Activated CD4-positive, alpha-beta T cell treated with anti-CD3 and anti-CD28 coated beads, Interleukin-2, amount 50 U/mL, for 4 hours (primary cell): ENCODE measurements around the gene RASA4B.
"Not testable (repeated sequence)": the region's sequence is repeated elsewhere in the genome, so short reads cannot be mapped to it uniquely, and the experiment has no call there.

Experiments
- DNase-seq, 2 experiments: peaks; one replicate each; pipeline ENCODE4 v3.0.0-alpha.2; 2020

RASA4B gene

GRCh38 chr7:102472126-102473041 is 45.2 kb downstream of the RASA4B start:
- DNase-seq = no peak

- no peak for DNase-seq
These were observed 45.8 kb downstream of the RASA4B start for GRCh38 chr7:102471791-102472125.

GRCh38 chr7:102469972-102470825 is 47.4 kb downstream of the RASA4B start:
- no peak for DNase-seq

GRCh38 chr7:102469351-102469971 is 48.1 kb downstream of the RASA4B start:
- DNase-seq = no peak

- no peak for DNase-seq
These were observed 48.9 kb downstream of the RASA4B start for GRCh38 chr7:102468478-102469350.

GRCh38 chr7:102467581-102468477 is 49.7 kb downstream of the RASA4B start:
- no peak for DNase-seq

GRCh38 chr7:102466097-102466496 is 51.5 kb downstream of the RASA4B start:
- DNase-seq = no peak

- DNase-seq = peak; percentile 91 to 92
These were observed 52.8 kb downstream of the RASA4B start, which contains the start of the genes ALKBH4 and LRWD1 for GRCh38 chr7:102464577-102465280. Gene ALKBH4, minus strand, starts transcription at chr7:102464863. Its CDS starts 27 bp downstream, at chr7:102464836. Gene LRWD1, plus strand, starts transcription at chr7:102464984. Its CDS starts 97 bp downstream, at chr7:102465081.

- no peak for DNase-seq
These were observed 53.6 kb downstream of the RASA4B start for GRCh38 chr7:102463841-102464576.

GRCh38 chr7:102460467-102460866 is 57.1 kb downstream of the RASA4B start:
- no peak for DNase-seq

- DNase-seq = no peak
These were observed 58.2 kb downstream of the RASA4B start for GRCh38 chr7:102459221-102459844.

- no peak for DNase-seq
These were observed 60.1 kb downstream of the RASA4B start for GRCh38 chr7:102457352-102457924.

- no peak for DNase-seq
These were observed 61.2 kb downstream of the RASA4B start for GRCh38 chr7:102456327-102456726.

- DNase-seq = no peak
These were observed 62.0 kb downstream of the RASA4B start for GRCh38 chr7:102455596-102455995.

GRCh38 chr7:102454932-102455331 is 62.6 kb downstream of the RASA4B start:
- DNase-seq = not testable (repeated sequence)

GRCh38 chr7:102454468-102454867 is 63.1 kb downstream of the RASA4B start:
- no peak for DNase-seq

GRCh38 chr7:102453319-102453718 is 64.3 kb downstream of the RASA4B start:
- no peak for DNase-seq

- no peak for DNase-seq
These were observed 65.1 kb downstream of the RASA4B start for GRCh38 chr7:102452451-102452850.
